ENCODE measurements around the gene ZIM2.

ZIM2 gene

DNA sequence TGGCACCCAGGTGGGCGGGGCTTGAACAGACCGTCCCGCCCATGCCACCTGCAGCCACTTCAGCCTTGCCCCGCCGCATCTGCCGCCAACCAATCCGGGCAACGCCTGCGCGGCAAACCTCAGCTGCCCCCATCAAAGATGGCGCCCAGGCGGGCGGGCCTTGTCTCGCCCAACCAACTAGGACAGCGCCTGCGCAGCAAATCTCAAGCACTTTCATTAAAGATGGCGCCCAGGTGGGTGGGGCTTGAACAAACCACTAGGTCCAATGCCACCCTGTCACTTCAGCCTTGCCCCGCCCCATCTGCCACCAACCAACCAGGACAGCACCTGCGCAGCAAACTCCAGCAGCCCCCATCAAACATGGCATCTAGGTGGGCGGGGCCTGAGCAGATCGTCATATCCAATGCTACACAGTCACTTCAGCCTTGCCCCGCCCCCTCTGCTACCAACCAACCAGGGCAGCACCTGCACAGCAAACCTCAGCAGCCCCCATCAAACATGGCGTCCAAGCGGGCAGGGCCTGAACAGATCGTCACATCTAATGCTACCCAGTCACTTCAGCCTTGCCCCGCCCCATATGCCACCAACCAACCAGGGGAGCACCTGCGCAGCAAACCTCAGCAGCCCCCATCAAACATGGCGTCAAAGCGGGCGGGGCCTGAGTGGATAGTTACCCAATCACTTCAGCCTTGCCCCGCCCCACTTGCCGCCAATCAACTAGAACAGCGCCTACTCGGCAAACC, 1.4 kb downstream of the ZIM2 start:
- no peak for DNase-seq

DNA sequence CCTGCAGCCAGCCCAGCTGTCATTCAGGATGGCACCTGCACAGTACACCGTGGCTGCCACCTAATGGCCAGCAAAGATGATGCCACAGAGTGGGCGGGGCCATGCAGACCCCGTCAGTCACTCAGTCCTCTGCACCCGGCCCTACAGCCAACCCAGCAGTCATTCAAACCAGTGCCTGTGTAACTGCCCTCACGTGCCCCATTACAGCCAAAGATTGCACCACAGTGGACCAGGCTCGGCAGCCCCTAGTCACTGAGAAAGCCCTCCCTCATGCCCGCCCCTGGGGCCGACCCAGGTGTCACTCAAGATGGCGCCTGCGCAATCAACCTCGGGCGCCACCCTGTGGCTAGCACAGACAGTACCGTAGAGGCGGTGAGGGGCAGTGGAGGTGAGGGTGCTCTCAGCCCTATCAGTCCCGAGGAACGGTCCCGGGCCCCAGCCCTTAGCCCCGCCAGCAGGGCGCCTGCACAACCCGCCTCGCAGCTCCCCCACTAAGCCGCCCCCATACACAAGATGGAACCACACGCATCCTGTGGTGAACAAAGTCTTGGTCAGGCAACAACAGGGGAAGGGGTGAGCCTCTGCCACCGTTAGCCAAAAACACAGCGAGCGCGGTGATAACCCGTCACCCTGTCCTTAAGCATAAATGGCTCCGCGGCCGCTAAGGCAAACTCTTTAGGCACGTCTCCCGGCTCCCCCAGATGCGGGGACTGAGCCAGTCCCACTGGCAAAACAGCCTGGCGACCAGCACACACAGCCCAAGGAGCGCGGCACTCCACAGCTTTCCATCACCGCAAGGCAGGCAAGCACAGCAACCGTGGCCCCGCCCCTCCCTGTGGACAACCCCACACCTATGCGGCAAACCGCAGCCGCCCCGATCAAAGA, 2.3 kb downstream of the ZIM2 start:
- no peak for DNase-seq

DNA sequence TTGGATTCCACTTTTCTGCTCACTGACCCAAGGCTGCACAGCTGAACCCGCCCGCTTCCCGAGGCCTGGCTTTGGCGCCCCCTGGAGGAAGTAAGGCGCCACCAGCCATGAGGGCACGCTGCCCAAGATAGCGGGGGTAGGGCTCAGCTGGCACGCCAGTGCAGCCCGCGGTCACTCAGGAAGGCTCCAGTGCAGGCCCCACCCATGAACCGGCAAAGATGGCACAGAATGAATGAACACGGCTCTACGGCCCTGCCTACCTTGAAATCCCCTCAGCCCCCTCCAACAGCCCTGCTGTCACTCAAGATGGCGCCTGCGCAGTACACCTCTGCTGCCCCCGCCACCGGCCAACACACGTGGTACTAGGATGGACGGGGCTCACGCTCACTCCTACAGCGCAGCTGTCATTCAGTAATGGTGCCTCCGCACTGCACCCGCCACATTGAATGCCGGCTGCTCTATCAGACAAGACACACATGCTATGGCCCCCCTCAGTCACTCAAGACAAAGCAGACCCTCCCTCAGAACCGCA, 3.0 kb downstream of the ZIM2 start:
- DNase-seq = no peak

DNA sequence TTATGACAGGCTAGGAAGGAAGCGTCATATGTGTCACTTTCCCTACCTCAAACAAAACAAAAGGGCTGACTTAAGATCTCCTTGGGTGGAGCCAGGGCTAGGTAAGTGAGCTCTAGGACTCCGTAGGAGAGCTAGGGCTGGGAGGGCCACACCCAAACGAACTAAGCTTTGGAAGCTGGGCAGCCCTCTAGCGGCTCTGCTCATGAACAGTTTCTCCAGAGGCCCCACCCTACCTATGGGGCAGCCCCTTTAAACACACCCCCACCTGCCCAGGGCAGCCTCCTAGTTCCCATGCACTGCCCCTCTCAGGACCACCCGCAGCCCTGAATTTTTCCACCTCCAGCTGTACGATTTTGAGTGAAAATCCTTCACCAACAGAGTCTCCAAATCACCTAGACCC, 3.5 kb downstream of the ZIM2 start:
- no peak for DNase-seq

DNA sequence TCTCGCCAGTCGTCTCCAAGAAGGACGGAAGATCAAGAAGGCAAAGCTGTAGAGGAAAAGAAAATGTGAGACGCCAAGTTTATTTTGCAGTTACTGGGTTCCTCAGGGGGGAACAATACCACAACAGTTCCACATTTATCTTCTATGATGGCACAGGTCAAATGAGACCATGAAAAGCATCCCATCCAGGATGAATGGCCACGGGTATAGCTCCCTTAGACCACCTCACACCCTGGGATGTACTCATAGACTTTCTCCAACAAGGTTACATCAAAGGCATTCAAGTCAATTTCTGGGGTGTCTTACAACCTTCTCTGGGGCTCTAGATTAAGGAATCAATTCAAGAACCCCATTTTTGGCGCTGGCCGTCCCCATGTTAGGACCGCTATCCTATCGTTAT, 4.5 kb downstream of the ZIM2 start:
- no peak for DNase-seq

DNA sequence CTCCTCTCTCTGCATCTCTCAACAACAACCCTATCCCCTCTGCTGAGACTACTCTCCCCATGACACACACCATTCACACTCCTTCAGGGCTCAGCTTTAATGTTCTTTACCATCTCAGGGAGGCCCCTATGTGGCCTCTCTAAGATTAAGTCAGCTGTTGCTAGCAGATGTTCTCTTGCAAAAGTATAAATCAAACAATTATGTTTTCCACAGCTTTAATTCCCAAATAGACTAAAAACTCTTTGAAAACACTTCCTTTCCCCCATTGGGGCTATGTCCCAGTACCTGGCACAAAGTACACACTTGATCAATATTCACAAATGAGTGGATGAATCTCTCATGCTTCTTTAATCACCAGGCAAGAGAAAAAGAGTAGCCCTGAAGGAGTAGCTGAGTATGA, 5.1 kb downstream of the ZIM2 start:
- no peak for DNase-seq

DNA sequence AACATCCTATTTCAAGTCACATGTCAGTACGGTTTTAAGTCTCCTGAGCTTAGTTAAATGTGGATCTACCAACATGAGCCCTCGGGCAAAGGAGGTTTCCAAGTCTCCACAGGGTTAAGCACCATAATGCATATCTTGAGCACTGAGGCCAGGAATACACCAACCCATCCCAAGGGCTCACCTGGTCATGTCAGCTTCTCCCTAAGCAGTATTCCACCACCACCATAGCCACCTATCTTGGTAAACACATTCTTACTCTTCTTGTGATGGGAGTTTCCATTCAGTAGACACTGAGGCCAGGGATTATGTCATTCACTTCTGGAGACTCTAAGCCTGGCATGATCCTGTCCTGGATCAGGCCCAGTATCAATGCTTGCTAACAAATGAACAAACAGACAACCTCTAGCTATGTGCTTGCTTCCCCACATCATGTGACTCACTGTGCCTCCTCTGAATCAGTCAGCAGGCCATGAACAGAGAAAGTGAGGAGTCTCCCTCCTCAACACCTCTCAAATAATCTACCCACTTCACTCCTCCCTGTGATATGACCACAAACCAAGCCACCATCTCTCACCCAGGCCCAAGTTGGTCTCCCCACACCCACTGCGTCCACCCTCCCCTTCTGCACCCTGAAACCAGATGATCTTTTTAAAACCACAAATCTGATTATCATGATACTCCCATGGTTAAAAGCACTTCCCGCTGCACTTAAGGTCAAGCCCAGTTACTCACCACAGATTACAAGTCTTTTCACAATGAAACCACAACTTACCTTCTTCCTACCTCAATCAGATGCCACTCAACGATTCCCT, 5.8 kb downstream of the ZIM2 start:
- DNase-seq = no peak

DNA sequence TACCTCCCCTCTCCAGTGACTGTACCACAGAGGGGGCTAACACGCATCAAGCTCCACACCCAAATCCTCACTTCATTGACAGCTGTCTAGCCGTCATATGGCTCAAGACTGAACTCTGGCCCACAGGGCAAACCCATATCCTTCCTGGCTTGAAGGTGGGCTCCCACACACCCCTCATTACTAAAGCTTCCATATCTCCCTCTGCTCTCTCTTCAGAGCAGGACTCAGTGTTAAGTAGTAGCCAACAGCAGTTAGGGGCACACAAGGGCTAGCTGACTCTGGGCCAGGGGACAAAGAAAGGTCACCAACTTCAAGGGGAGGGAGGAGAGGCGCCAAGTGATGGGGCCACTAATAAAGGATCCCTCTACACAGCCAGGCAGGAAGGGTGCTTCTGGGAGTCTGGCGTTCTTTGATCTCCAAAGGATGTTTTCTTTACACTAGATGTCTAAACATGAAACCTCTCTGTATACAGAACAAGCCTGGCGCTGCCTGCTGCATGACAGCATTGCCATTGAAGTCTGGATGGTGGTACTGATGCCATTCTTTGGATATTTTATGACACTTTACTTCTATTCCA, 8.1 kb downstream of the ZIM2 start:
- no peak for DNase-seq

DNA sequence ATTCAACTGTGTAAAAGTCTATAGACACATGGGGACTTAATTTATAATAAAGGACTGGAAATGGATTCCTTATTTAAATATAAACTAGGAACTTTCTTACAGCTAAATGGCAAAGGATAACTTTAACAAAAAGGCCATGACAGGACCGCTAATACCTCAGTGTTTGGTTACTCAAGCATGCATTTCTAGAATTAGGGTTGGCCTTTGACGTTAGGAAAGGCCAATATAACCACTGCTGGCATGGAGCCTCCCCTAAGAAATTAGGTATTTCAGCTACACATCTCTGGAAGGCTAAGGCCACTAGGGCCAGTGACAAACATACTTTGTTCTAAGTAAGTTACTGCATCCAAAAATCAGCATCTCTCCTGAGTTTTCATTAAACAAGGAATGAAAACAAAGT, 9.3 kb downstream of the ZIM2 start:
- no peak for DNase-seq

DNA sequence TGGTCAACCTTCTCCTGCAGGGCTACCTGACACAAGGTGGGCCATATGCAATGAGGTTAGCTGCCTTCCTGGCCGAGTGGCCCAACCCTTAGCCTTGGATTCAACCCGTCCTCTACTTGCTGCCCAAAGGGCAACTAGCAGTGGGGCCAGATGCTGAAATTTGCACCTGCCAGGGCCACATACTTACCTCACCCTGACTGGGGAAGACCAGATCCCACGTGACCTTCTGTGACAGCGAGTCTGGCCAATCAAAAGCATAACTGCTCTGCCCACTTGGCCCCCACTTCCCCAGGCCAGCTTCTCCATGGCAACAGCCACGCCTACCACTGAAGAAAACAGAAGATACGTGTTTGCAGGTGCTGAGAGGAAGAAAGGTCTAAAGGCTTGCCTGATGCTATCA, 10.9 kb downstream of the ZIM2 start:
- DNase-seq = no peak

DNA sequence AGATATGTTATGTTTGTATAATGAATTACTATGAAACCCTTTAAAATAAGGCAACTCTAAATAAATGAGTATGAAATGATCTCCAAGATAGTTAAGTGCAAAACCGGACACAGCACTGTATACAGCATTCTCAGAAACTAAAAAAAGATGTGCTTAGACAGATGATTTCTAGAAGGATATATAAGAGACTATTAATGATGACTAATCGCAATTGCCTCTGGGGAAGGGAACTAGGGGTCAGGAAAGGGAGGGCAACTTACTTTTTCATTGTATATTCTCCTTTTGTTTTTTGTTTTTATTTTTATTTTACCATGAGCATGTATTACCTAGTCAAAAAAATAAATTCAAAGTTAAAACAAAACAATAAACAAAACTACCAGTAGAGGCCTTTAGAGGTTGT, 12.8 kb downstream of the ZIM2 start:
- DNase-seq = no peak

DNA sequence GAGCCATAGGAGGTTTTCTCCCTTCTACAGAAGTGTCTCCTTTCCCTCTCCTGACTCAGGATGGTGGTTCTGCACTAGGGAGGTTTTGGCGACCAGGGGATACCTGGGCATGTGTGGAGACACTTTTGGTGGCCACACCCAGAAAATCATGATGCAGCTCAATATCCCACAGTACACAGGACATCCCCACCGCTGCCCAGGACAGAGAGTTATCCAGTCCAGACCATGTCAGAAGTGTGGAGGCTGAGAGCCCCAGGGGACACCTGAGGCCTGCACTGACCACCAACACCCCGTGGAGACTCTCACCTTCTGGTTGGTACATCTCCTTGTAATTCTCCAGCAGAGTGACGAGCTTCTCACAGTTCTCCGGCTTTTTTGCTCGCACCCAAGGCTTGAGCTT, 16.6 kb downstream of the ZIM2 start:
- DNase-seq = no peak

DNA sequence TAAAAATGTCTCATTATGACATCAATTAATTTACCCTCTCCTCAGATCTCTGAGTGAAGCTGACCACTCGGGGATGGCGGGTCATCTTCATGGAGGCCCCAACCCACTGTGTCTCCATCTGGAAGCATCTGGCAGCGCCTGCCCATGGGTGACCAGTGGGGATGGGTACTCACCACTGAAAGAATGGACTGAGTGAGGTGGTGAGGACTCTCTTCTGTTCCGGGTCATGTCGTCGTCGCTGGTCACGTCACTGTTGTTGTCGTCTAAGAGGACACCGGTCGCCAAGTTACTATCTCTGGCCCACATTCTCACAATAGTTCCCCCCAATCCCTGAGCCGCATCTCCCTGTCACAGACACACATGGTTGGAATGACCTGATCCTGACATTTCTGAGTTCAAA, 17.1 kb downstream of the ZIM2 start:
- no peak for DNase-seq

DNA sequence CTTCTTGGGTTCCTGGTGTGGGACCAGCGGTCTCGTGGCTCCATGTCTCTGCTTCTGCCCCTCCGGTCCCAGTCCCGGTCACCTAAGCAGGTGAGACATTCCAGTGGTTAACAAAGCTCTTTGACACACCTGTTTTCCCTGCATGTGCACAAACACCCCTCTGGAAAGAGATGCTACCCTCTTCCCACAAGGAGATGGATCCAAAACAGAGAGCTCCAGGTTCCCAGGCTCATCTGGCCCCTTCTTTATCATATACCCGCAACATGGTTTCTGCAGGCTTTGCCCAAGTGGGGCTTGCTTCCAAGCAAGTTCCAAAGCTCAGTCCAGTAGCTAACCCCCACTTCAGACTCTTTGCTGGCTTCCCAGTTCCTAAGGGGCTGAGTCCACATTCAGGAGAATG, 17.8 kb downstream of the ZIM2 start:
- DNase-seq = no peak

DNA sequence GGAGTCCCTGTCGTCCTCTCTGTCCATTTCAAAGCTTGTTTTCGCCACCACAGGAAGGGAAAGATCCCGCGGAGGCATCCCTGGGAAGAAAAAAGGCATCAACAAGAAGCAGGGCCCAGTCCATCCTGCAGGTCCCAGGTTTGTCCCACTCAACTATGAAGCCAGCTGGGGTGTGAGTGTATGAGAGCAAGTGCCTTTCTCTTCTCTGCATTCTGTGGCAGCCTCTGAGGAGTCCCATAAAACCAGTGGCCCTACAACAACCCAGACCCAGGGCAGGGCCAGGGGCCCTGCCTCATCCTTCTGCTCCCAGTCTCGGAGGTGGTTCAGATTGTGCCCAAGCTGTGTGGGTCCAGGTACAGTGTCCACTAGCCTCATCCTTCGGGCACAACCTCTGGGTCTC, 18.9 kb downstream of the ZIM2 start:
- DNase-seq = no peak

DNA sequence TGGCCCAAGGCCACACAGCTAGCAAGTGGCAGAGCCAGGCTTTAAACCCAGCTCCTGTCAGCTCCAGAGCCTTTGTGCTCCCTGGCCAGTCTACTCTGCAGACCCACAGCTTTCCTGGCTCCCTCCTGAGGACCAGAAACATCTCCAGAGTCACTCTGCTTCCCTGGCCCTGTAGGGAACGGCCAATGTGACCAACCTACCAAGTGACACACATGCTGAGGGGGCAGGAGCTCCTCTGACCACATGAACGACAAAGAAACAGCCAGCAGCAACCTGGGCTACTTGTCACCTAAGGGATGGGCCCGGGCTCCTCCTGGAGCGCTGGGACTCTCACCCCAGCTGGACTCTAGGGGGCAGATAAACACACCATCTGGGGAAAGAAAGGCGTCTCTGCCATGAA, 19.3 kb downstream of the ZIM2 start:
- DNase-seq = no peak

DNA sequence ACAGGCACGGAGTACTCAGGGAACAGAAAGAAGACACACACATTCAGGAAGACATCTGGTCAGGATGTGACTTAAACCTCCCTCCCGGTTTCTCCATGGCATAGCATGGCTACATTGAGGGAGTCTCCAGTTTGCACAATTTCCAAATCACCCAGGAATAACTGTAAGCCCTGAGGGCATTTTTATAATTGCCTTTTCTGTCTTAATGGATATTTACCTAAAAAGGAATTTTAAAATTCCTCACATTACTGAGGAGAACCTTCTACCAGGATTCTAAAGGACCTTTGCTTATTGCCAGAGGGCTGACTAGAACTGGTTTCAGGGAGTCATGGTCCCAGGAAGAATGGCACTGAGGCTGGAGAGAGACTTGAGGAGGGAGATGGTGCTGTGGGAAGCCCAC, 21.4 kb downstream of the ZIM2 start:
- DNase-seq = no peak

DNA sequence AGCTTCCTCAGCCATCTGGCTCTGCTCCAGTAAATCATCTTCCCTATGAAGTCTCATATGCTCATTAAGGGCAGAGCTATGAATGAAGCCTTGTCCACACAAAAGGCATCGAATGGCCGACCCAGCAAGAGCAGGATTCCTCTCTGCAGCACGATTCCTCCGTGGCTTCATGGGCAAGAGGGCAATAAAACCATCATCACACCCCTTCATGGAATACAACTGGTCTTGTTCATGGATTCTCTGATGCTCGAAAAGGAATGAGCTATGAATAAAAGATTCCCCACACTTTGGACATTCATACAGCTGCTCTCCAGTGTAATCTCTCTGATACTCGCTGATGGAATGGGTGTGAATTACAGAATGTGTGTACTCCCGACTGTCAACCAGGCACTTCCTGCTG, 25.9 kb downstream of the ZIM2 start:
- DNase-seq = no peak

DNA sequence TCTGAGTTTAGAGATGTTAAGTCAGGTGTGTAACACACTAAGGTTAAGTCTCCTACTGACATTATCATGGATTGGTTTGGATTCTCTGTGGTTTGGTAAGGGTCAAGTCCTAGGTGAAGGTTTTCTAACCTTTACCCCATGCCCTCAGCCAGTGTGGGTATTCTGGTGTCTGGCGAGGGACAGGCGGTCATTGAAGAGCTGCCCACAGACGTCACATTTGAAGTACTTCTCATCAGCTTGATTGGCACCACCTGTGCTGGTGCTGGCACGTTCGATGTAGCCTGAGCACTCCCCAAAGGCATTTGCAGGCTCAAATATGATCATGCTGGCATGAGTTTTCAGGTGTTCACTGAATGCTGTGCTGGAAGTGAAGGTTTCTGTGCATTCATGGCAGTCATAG, 27.0 kb downstream of the ZIM2 start:
- DNase-seq = no peak

DNA sequence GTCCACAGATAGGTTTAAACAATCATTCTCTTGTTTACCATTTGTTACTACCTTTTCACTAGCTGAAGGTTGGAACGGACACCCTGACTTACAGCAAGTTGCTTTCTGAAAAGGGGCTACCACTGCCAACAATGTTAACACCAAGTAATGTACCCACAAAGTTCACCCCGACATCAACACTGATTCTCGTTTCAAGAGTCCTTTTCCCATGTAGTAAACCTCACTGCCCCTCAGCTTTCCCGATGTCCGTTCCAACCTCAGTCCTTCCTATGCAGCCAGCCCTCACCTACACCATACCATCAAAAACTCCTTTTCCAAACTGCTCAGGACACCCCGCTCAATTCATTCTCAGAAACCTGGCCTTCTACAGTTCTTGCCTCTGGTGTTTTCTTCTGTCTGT, 29.0 kb downstream of the ZIM2 start:
- DNase-seq = no peak

DNA sequence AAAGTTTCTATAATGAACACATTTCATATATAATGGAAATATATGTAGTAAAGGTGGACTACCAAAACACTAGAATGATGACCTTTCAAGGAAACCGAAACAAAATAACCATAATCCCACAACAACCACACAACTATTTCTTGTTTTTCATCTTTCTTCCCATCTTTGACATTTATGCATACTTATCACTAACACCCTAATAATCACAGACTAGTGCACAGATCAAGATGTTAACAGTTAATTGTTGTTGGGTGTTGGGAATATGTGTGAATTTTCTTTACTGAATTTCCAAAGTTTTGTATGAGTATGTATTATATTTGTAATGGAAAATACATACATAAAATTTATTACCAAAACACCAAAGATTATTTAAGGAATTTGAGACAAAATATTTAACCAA, 30.3 kb downstream of the ZIM2 start:
- DNase-seq = no peak

DNA sequence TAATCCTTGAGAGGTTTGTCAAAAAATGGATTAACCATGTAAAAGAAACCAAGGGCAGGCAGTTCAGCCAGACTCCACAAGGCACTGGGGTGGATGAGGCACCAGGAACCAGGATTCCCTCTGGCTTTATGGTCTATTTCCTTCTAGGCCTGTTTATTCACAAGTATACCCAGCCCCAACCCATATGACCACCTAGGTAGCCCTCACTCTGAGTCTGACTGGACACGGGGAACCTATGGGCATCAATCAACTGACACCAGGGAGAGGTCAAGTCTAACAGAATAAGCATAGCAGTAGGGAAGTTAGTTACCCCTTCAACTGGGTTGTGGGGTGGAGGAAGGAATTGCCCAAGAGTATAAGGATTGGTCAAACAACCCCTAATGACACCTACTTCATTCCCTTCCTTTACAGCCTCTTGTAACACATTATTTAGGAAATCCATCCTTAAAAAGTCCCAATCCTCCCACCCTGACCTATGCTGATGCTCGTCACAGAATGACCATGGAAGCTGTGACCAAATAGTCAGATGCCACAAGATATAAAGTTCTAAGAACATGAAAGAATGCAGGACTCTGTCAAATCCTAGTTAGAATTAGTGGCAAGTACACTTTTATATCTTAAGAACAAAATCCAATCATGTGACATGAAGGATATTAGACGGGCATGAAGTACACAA, 31.7 kb downstream of the ZIM2 start:
- DNase-seq = no peak

DNA sequence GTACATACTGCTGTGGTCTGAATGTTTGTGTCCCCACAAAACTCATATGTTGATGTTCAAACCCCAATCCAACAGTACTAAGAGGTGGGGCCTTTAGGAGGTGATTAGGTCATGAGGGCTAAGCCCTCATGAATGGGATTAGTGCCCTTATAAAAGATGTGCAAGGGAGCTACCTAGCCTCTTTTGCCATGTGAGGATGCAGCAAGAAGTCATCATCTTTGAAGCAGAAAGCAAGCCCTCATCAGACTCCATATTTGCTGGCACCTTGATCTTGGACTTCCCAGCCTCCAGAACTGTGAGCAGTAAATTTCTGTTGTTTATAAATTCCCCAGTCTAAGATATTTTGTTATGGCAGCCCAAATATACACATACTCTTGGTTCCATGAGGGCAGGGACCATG, 33.9 kb downstream of the ZIM2 start:
- no peak for DNase-seq
